ENCODE results near the gene IRF2. TPM values are rescaled to one million over a fixed set of nuclear protein-coding genes. Genes with fewer than 3 reads are reported as not detected.

The IRF2 gene
- polyA plus RNA-seq, 2 donors = 10.9 to 14.3 TPM

DNA sequence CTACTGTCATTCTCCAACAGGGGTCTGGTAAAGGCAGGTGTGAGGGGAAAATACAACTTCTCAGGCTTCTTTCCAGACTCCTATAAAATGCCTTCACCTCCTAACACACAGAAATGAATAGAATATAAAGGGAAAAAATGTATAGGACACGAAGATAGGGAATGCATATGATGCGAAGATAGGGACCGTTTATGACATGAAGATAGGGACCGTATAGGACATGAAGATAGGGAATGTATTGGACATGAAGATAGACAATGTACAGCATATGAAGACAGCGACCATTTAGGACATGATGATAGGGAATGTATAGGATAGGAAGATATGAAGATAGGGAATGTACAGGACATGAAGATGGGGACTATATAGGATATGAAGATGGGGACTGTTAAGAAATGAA is 10.5 kb downstream of the IRF2 start:
- WGBS, 2 donors = 97% methylated on average over 5 of the region's 5 CpGs
- no peaks in the 10 kb centered on the region for H3K9me3 ChIP-seq (ENCODE audit: control insufficient read depth in 2 of 2, insufficient read depth in 1 of 2, low read depth in 1 of 2, low read length in 1 of 2)
- no peaks in the 10 kb centered on the region for H3K27me3 ChIP-seq (ENCODE audit: control insufficient read depth in 1 of 2, insufficient read depth in 2 of 2, low read length in 2 of 2)
- H3K4me3 ChIP-seq (ENCODE audit: low read depth in 1 of 2, low read length in 2 of 2) = no peak overlapping the region
- H3K36me3 ChIP-seq (ENCODE audit: control insufficient read depth in 2 of 2, insufficient read depth in 2 of 2, low read length in 1 of 2) = no peaks in the 10 kb centered on the region
- H3K27ac ChIP-seq (ENCODE audit: low read depth in 2 of 2, low read length in 1 of 2) = no peak overlapping the region
- H3K4me1 ChIP-seq (ENCODE audit: control insufficient read depth in 2 of 2, insufficient read depth in 2 of 2, low read length in 1 of 2) = peaks cover 0 to 2% of the 10 kb centered on the region in 2 donors

DNA sequence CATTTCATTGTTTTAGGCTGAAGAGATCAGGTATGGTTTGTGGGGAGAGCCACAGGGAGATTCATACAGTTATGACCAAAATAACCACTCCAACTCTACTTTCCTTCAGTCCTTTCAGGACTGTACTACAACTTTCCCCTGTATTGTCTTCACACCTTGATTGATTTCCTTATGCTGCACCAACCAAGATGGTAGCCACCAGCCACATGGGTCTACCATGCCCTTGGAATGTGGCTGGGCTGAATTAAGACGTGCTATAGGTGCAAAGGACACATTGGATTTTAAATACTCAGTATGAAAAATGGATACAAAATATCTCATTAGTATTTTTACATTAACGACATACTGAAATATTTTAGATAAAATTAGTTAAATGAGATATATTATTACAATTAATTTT is 11.2 kb downstream of the IRF2 start:
- H3K9me3 ChIP-seq (ENCODE audit: control insufficient read depth in 2 of 2, insufficient read depth in 1 of 2, low read depth in 1 of 2, low read length in 1 of 2) = no peaks in the 10 kb centered on the region
- H3K27me3 ChIP-seq (ENCODE audit: control insufficient read depth in 1 of 2, insufficient read depth in 2 of 2, low read length in 2 of 2) = no peaks in the 10 kb centered on the region
- H3K27ac ChIP-seq (ENCODE audit: low read depth in 2 of 2, low read length in 1 of 2) = no peak overlapping the region
- H3K4me1 ChIP-seq (ENCODE audit: control insufficient read depth in 2 of 2, insufficient read depth in 2 of 2, low read length in 1 of 2) = peaks cover 0 to 2% of the 10 kb centered on the region in 2 donors
- H3K36me3 ChIP-seq (ENCODE audit: control insufficient read depth in 2 of 2, insufficient read depth in 2 of 2, low read length in 1 of 2) = no peaks in the 10 kb centered on the region
- no peak overlapping the region for H3K4me3 ChIP-seq (ENCODE audit: low read depth in 1 of 2, low read length in 2 of 2)
- WGBS, 2 donors = 94 to 95% methylated on average over 2 of the region's 2 CpGs

DNA sequence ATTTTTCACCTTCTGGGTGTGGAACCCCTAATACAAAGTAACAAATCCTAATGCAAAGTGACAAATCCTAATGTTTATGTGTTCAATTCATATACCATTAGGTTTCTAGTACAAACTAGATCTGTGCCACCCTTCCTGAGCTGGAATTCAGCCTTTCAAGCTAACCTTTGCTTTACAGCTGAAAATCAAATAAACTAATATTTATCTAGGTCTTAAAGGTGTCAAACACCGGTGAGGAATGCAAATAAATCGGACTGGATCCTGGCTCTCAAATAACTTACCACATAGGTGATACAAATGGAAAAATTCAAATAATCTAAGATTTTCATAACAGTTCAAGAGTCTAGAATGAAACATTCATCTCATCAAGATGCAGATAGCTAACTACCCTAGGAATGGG is 11.6 kb downstream of the IRF2 start:
- Histone ChIP-seq H3K27ac (ENCODE audit: low read depth in 2 of 2, low read length in 1 of 2) (no peak overlapping the region), H3K36me3 (ENCODE audit: control insufficient read depth in 2 of 2, insufficient read depth in 2 of 2, low read length in 1 of 2) (no peaks in the 10 kb centered on the region)
- 70 to 71% methylated on average over 2 of the region's 2 CpGs for WGBS, 2 donors

DNA sequence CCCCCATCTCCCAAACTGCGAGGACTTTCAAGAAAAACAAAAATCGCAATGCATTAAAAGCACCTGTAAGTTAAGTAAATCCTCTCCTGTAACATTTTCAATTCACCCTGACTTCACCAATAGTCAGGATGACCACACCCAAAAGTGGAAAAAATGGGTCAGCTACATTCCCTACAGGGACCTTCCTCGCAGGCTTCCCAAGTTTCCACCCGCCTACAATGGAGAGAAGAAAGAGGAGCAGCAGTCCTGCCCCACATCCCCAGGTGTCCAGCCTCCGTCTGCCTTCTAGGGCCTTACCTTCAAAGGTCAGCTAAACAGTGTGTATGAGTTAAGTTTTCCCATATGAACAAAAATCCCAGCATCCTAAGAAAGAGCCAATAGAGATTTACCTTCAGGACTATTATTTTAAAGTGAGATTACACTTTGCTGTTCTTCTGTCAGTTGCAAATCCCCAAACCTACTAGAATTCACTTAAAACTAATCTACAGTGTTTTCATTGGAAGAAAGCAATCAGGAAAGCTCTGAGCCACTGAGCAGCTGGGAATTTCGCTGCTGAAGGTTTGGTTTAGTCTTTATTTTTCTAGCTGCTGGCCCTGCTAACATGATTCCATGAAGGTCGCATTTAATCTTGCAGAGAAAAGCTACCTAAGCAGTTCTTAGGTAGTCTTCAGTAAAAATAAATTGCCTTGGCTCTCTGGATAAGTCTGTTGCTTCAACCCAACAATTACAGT is 12.5 kb downstream of the IRF2 start:
- Histone ChIP-seq H3K36me3 (ENCODE audit: control insufficient read depth in 2 of 2, insufficient read depth in 2 of 2, low read length in 1 of 2) (no peaks in the 10 kb centered on the region), H3K4me1 (ENCODE audit: control insufficient read depth in 2 of 2, insufficient read depth in 2 of 2, low read length in 1 of 2) (peaks cover 0 to 4% of the 10 kb centered on the region in 2 donors), H3K27ac (ENCODE audit: low read depth in 2 of 2, low read length in 1 of 2) (no peak overlapping the region), H3K27me3 (ENCODE audit: control insufficient read depth in 1 of 2, insufficient read depth in 2 of 2, low read length in 2 of 2) (no peaks in the 10 kb centered on the region), H3K9me3 (ENCODE audit: control insufficient read depth in 2 of 2, insufficient read depth in 1 of 2, low read depth in 1 of 2, low read length in 1 of 2) (no peaks in the 10 kb centered on the region), H3K4me3 (ENCODE audit: low read depth in 1 of 2, low read length in 2 of 2) (no peak overlapping the region)
- 75 to 82% methylated on average over 7 of the region's 7 CpGs for WGBS, 2 donors

More for the DNA sequence above, 11.6 kb downstream of the IRF2 start:
- H3K9me3 ChIP-seq (ENCODE audit: control insufficient read depth in 2 of 2, insufficient read depth in 1 of 2, low read depth in 1 of 2, low read length in 1 of 2) = no peaks in the 10 kb centered on the region
- no peaks in the 10 kb centered on the region for H3K27me3 ChIP-seq (ENCODE audit: control insufficient read depth in 1 of 2, insufficient read depth in 2 of 2, low read length in 2 of 2)
- H3K4me3 ChIP-seq (ENCODE audit: low read depth in 1 of 2, low read length in 2 of 2) = no peak overlapping the region
- H3K4me1 ChIP-seq (ENCODE audit: control insufficient read depth in 2 of 2, insufficient read depth in 2 of 2, low read length in 1 of 2) = peaks cover 0 to 2% of the 10 kb centered on the region in 2 donors

DNA sequence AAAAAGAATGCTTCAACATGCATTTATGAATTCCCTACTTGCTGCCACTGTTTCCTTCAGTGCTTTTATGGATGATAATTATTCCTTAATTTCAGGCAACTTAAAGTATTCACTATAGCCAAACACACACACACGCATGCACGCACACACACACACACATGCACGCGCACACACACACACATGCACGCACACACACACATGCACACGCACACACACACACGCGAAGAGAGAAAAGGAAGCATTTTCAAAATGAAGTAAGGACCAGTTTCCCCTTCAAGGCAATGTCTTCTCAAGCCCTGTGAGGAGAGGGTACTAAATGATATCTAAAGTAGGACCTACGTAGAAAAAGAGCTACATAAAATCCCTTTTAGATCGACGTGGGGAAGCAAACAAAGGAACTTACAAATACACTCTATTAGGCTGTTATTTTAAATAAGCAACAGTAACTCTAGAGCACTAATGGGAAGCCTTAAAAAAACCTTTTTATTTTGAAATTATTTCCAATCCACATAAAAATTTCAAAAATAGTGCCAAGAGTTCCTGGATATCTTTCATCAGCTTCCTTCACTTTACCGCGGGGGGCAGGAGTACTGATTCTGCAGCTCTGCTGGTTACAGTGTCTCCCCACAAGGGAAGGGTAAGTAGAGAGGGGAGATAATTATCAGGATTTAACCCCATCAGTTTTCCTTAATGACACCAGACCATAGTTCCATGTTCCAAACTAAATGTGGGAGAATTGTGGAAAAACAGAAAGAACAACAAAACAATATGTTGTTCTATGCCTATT is 13.7 kb downstream of the IRF2 start:
- H3K4me1 ChIP-seq (ENCODE audit: control insufficient read depth in 2 of 2, insufficient read depth in 2 of 2, low read length in 1 of 2) = peaks cover 0 to 4% of the 10 kb centered on the region in 2 donors
- H3K36me3 ChIP-seq (ENCODE audit: control insufficient read depth in 2 of 2, insufficient read depth in 2 of 2, low read length in 1 of 2) = peaks cover 0 to 5% of the 10 kb centered on the region in 2 donors
- 72 to 84% methylated on average over 13 of the region's 13 CpGs for WGBS, 2 donors
- H3K27ac ChIP-seq (ENCODE audit: low read depth in 2 of 2, low read length in 1 of 2) = no peak overlapping the region
- no peaks in the 10 kb centered on the region for H3K27me3 ChIP-seq (ENCODE audit: control insufficient read depth in 1 of 2, insufficient read depth in 2 of 2, low read length in 2 of 2)
- no peaks in the 10 kb centered on the region for H3K9me3 ChIP-seq (ENCODE audit: control insufficient read depth in 2 of 2, insufficient read depth in 1 of 2, low read depth in 1 of 2, low read length in 1 of 2)
- H3K4me3 ChIP-seq (ENCODE audit: low read depth in 1 of 2, low read length in 2 of 2) = no peak overlapping the region

DNA sequence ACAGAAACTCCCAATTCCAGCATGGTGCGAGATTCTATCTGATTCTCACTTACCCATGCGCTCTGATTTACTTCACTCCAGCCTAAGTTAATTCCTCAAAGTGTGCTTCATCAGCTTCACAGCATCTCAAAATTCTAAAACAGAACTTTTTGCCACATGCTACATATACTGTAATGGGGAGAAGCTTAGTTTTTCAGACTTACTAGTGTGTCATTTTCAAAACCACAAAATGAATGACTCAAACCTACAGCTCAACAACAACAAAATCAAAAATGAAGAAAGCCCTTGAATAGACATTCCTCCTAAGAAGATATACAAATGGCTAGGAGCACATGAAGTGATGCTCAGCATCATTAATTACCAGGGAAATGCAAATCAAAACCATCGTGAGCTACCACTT is 14.9 kb downstream of the IRF2 start:
- Histone ChIP-seq H3K4me1 (ENCODE audit: control insufficient read depth in 2 of 2, insufficient read depth in 2 of 2, low read length in 1 of 2) (peaks cover 0 to 4% of the 10 kb centered on the region in 2 donors), H3K4me3 (ENCODE audit: low read depth in 1 of 2, low read length in 2 of 2) (no peak overlapping the region), H3K36me3 (ENCODE audit: control insufficient read depth in 2 of 2, insufficient read depth in 2 of 2, low read length in 1 of 2) (peaks cover 0 to 5% of the 10 kb centered on the region in 2 donors), H3K9me3 (ENCODE audit: control insufficient read depth in 2 of 2, insufficient read depth in 1 of 2, low read depth in 1 of 2, low read length in 1 of 2) (no peaks in the 10 kb centered on the region), H3K27ac (ENCODE audit: low read depth in 2 of 2, low read length in 1 of 2) (no peak overlapping the region), H3K27me3 (ENCODE audit: control insufficient read depth in 1 of 2, insufficient read depth in 2 of 2, low read length in 2 of 2) (no peaks in the 10 kb centered on the region)
- WGBS, 2 donors = 88 to 90% methylated on average over 3 of the region's 3 CpGs

DNA sequence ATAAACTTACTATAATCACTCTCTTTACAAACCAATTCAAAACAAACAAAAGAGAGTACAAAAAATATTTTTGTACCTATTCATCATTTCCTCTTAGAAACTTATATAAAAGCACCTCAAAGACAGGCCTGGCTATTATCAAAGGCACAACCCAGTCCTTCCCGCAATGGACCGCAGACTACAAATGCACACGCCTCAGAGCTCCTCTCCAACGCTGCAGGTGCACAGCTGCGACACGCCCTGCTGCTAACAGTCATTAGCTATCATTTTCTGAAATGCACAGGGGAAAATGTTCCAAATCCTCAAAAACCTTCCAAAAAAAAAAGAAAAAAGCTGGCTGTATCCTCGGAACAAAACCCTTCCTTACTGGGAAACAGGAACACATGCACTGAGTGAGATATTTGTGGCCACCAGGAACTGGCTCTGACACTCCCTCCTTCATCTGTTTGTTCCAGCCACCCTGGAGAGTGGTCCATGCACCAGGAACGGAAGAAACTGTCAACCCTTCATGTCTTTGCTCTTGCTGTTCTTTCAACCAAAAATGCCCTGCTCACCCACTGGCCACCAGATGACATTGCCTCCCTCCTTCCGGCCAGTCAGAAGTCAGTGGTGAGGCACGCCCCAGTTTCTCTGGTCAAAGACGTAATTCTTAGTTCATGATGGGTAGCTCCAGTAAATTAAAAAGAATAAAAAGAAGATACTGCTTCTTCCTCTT is 16.7 kb downstream of the IRF2 start:
- H3K27ac ChIP-seq (ENCODE audit: low read depth in 2 of 2, low read length in 1 of 2) = no peak overlapping the region
- H3K4me1 ChIP-seq (ENCODE audit: control insufficient read depth in 2 of 2, insufficient read depth in 2 of 2, low read length in 1 of 2) = peaks cover 0 to 4% of the 10 kb centered on the region in 2 donors
- no peaks in the 10 kb centered on the region for H3K9me3 ChIP-seq (ENCODE audit: control insufficient read depth in 2 of 2, insufficient read depth in 1 of 2, low read depth in 1 of 2, low read length in 1 of 2)
- H3K36me3 ChIP-seq (ENCODE audit: control insufficient read depth in 2 of 2, insufficient read depth in 2 of 2, low read length in 1 of 2) = peaks cover 0 to 5% of the 10 kb centered on the region in 2 donors
- no peaks in the 10 kb centered on the region for H3K27me3 ChIP-seq (ENCODE audit: control insufficient read depth in 1 of 2, insufficient read depth in 2 of 2, low read length in 2 of 2)
- H3K4me3 ChIP-seq (ENCODE audit: low read depth in 1 of 2, low read length in 2 of 2) = no peak overlapping the region
- 65 to 69% methylated on average over 11 of the region's 11 CpGs for WGBS, 2 donors

DNA sequence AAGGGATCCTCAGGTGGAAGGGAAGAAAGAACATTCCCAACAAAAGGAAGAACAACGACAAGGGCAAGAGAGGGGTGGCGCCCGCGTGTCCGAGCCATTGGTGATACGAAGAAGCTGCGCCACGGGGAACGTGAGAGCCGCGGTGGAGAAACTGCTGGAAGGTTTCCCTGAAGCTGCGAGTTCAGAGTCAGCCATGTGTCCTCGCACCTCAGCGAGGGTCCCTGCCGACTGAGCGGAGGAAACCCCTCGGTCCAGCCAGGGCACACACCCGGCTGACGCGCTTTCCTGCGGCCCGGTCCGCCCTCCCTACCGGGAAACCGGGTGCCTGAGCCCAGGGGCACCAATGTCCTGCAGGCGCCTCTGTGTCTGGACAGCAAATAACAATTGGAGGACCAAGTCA is 18.0 kb downstream of the IRF2 start:
- H3K4me1 ChIP-seq (ENCODE audit: control insufficient read depth in 2 of 2, insufficient read depth in 2 of 2, low read length in 1 of 2) = peaks cover 0 to 2% of the 10 kb centered on the region in 2 donors
- H3K36me3 ChIP-seq (ENCODE audit: control insufficient read depth in 2 of 2, insufficient read depth in 2 of 2, low read length in 1 of 2) = peaks cover 0 to 11% of the 10 kb centered on the region in 2 donors
- H3K27ac ChIP-seq (ENCODE audit: low read depth in 2 of 2, low read length in 1 of 2) = no peak overlapping the region
- no peaks in the 10 kb centered on the region for H3K27me3 ChIP-seq (ENCODE audit: control insufficient read depth in 1 of 2, insufficient read depth in 2 of 2, low read length in 2 of 2)
- no peaks in the 10 kb centered on the region for H3K9me3 ChIP-seq (ENCODE audit: control insufficient read depth in 2 of 2, insufficient read depth in 1 of 2, low read depth in 1 of 2, low read length in 1 of 2)
- no peak overlapping the region for H3K4me3 ChIP-seq (ENCODE audit: low read depth in 1 of 2, low read length in 2 of 2)
- WGBS, 2 donors = 97 to 98% methylated on average over 26 of the region's 26 CpGs

DNA sequence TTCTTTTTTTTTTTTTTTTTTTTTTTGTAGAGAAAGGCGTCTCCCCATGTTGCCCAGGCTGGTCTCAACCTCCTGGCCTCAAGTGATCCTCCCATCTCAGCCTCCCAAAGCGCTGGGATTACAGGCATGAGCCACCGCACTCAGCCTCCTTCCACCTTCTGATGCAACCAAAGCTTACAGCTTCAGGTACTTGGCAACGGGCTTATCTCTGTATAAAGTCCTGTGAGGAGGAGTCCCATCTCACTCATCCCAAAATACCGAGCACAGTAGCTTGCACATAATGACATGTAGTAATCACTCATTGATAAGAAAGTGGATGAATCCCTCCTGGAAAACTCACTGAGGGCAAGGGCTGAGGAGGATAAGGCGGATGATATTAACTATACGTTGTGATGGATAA is 19.1 kb downstream of the IRF2 start:
- Histone ChIP-seq H3K4me1 (ENCODE audit: control insufficient read depth in 2 of 2, insufficient read depth in 2 of 2, low read length in 1 of 2) (peaks cover 0 to 2% of the 10 kb centered on the region in 2 donors), H3K4me3 (ENCODE audit: low read depth in 1 of 2, low read length in 2 of 2) (no peak overlapping the region), H3K27me3 (ENCODE audit: control insufficient read depth in 1 of 2, insufficient read depth in 2 of 2, low read length in 2 of 2) (no peaks in the 10 kb centered on the region), H3K9me3 (ENCODE audit: control insufficient read depth in 2 of 2, insufficient read depth in 1 of 2, low read depth in 1 of 2, low read length in 1 of 2) (no peaks in the 10 kb centered on the region), H3K36me3 (ENCODE audit: control insufficient read depth in 2 of 2, insufficient read depth in 2 of 2, low read length in 1 of 2) (peaks cover 0 to 11% of the 10 kb centered on the region in 2 donors), H3K27ac (ENCODE audit: low read depth in 2 of 2, low read length in 1 of 2) (no peak overlapping the region)
- 95 to 96% methylated on average over 6 to 7 of the region's 7 CpGs for WGBS, 2 donors
